GM19452 (cell line): ENCODE results near the gene NIPSNAP3A.
"Not testable (repeated sequence)": the region's sequence is repeated elsewhere in the genome, so short reads cannot be mapped to it uniquely, and the experiment has no call there.

ENCODE experiments used
- ATAC-seq: cut with Tn5 transposase; IDR thresholded peaks from one replicate; pipeline ENCODE4 v1.9.1; 2021; ENCODE audit not compliant: unreplicated experiment

Gene NIPSNAP3A

GRCh38 chr9:104747565-104748358 lies at the start of gene NIPSNAP3A:
Gene NIPSNAP3A, plus strand, starts transcription at chr9:104747683. Its CDS starts 110 bp downstream, at chr9:104747793.
- peak; percentile 83 for ATAC-seq

DNA sequence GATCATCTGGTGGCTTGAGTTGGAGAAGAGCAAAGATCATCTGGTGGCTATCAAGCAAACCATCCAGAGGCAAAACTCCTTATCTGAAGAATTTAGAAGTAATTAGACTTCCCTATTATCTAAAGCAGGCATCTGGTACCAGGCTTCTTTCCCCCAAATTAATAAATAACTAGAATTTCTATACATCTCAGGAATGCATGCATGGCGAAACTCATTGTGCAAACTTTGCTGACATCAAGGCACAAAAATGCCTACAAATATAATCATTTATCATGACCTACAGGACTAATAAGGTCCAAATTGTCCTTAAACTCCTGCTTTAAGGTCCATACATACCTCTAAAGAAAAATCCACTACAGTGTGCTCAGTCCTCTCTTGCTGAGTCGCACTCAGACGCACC lies 47.2 kb upstream of the NIPSNAP3A start:
- no peak for ATAC-seq

DNA sequence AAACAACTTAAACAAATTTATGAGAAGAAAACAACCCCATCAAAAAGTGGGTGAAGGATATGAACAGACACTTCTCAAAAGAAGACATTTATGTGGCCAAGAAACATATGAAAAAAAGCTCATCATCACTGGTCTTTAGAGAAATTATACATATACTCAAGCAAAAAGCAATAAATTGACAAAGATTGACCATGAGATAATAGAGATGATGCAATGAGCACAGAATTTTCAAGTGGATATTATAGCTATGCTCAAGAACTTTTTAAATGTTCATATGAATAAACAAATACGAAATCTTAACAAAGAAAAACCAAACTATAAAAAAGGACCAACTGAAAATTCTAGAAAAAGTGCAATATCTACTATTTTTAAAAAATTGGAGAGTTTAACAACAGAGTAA lies 38.7 kb upstream of the NIPSNAP3A start:
- not testable (repeated sequence) for ATAC-seq

- no peak for ATAC-seq
These were observed 35.9 kb upstream of the NIPSNAP3A start for GRCh38 chr9:104711604-104712003.

- ATAC-seq: no peak
These were observed 22.5 kb upstream of the NIPSNAP3A start for GRCh38 chr9:104725014-104725413.

DNA sequence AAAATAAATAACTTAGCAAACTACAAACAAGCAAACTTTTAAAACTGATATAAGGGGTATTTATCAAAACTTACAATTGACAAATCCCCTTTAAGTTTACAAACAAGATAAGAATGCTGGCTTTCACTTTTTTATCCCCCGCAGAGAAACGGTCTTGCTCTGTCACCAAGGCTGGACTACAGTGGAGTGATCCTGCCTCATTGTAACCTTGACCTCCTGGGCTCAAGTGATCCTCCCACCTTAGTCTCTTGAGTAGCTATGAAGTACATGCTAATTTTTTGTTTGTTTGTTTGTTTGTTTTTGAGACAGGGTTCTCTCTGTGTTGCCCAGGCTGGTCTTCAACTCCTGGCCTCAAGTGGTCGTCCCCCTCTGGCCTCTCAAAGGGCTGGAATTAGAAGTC lies 9.0 kb upstream of the NIPSNAP3A start:
- ATAC-seq: no peak

GRCh38 chr9:104740621-104741020 lies 6.9 kb upstream of the NIPSNAP3A start:
- ATAC-seq: no peak

DNA sequence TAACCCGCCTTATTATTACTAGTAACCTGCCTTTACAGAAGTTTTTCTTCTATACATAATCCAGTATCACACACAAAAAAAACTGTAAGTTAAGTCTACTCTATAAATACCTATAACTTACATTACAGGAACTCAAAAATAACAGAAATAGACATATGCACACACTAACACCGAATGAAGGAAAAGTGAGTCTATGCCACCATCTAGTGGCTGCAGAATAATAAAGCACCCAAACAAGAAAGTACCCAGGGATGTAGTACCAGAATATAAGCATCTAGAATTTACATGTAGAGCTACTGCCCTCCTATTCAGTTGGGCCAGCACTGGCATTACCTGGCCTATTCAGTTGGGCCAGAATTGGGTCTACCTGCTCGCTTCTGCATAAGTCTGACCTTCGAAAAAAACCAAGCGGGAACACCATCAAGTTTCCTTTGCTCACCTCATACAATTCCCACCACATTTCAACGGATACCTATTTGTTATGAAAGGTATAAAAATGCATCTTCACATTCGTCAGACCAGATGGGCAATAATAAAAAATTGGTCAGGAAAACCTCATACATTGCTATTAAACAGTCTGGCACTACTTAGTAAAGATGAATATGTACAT lies 4.0 kb upstream of the NIPSNAP3A start:
- peak; percentile 40 for ATAC-seq

DNA sequence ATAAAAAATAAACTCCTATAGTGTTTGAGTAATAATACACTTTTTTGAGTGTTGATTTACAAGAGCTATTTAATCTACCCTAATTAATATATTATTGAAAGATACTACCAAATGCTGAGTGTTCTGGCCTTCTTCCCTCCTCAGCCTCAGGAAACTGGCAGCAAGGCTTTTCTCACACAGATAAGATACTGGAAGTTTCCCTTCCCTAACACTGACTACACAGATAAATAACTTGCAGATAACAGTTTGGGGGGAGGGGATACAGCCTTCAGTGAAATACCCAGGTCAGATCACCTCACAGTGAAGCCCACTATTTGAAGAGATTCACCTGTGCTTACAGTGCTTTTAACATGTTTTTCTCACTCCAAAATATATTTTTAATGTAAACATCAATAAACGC lies 1.6 kb upstream of the NIPSNAP3A start:
- no peak for ATAC-seq

DNA sequence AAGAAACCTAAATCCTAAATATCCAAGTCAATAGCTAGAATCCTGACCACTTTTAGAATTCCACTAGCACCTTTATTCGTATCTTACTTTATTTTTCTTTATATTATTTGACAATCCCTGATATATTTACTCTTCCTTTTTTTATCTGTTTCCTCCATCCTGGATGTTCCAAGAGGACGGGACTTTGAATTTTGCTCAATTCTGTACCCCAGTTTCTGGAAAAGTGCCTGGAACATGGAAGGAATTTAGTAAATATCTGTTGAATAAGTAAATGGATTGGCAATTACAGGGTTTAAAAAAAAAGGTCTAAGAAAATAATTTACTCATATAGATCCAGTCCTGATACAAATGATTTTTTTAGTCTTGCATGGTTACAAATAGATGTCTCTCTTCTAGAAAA lies 1.2 kb upstream of the NIPSNAP3A start:
- no peak for ATAC-seq

- no peak for ATAC-seq
These were observed 685 bp upstream of the NIPSNAP3A start for GRCh38 chr9:104746798-104747197.

DNA sequence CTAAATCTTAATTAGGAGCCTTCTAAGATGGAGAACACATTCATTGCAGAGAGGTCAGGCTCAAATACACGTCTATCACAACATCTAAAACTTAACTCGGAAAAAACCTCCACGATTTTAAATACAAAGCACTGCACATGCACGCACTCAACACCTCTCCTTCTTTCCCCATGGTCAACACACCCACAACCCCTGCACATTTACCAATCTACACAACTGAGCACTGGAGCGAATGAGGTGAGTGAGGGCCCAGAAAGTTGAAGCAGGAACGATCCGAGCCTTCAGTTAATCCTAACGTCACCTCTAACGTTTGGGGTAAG lies 278 bp upstream of the NIPSNAP3A start:
- no peak for ATAC-seq

- peak; percentile 1 for ATAC-seq
These were observed 1.0 kb downstream of the NIPSNAP3A start for GRCh38 chr9:104748359-104749031.

GRCh38 chr9:104750185-104750767 lies 2.8 kb downstream of the NIPSNAP3A start:
- ATAC-seq: peak; percentile 21

- ATAC-seq: no peak
These were observed 11.5 kb downstream of the NIPSNAP3A start for GRCh38 chr9:104758974-104759373.

DNA sequence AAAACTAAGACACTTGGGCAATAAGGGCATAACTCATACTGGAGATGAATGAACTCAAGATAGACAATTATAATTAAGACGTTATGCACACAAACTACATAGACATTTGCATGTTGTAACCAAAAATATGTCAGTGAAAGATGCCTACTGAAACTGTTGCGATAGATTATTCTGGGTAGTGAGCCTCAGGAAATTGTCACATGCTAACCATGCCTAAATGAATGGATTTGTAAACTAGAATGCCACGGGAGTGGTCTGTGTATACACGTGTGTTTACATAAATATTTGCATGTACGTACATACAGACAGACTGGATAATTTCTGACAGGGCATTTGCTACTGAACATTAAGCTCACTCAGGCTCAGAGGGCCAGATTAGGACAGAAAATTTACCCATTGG lies 17.7 kb downstream of the NIPSNAP3A start:
- peak; percentile 33 for ATAC-seq

- ATAC-seq: no peak
These were observed 18.5 kb downstream of the NIPSNAP3A start for GRCh38 chr9:104766025-104766424.

- ATAC-seq: no peak
These were observed 20.0 kb downstream of the NIPSNAP3A start for GRCh38 chr9:104767507-104767906.

- ATAC-seq: not testable (repeated sequence)
These were observed 21.5 kb downstream of the NIPSNAP3A start for GRCh38 chr9:104769029-104769428.

GRCh38 chr9:104769655-104770054 lies 22.2 kb downstream of the NIPSNAP3A start:
- no peak for ATAC-seq

DNA sequence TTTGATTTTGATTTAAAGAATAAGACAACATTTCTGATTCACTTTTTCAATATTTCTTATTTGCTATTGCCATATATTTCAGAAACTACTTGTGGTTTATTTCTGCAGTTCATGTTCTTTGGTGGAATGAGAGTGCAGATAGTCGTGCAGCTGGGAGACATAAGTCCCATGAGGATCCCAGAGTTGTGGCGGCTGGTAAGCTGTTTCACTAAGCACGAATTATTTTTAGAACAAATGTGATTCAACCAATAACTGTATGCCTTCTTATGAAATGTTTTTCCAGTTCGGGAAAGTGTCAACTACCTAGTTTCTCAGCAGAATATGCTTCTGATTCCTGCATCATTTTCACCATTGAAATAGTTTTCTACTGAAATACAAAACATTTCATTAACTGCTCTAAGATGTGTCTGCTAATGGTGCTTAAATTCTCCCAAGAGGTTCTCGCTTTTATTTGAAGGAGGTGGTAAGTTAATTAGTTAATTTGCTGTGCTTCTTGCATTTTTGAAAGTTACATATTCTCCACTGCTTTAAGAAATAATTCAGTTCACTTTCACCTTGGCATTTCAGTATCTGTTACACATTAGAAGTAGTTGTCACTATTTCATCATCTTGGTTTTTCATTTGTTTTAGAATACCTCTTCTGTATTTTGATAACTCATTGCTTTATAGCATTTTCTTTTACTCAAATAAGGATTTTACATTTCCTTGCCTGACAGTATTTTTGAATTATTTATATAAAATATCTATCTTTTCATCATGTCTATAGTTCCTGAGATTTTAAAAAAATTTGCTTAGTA lies 25.4 kb downstream of the NIPSNAP3A start:
- ATAC-seq: peak; percentile 25
